HPDE6-E6E7 (cell line): ENCODE data around the gene DUSP1.
"Not testable (repeated sequence)": the region's sequence is repeated elsewhere in the genome, so short reads cannot be mapped to it uniquely, and the experiment has no call there.

Experiments used
- DNase-seq: peaks from one replicate; pipeline ENCODE4 v3.0.0; 2011; ENCODE audit warnings: missing footprints; ENCODE audit errors: extremely low spot score

Gene DUSP1

DNA sequence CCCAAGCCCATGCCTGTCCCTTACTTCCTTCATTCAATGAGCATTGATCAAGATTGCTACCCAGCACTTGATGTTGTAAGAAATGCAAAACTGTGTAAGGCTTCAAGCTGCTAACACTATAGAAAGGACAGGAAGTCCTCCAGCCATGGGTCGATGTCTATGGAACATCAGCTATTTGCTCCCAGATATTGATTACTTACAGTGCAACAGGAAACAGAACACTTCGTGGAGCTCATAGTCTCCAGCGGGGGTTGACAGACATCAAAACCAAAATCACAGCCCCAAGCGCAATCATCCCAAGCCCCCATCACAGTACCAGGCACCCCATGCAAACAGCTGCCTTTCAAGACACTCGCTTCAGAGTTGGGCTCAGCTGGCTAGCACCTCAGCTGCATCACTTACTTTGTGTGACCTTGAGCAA is 26.8 kb upstream of the DUSP1 start:
- no peak for DNase-seq

DNA sequence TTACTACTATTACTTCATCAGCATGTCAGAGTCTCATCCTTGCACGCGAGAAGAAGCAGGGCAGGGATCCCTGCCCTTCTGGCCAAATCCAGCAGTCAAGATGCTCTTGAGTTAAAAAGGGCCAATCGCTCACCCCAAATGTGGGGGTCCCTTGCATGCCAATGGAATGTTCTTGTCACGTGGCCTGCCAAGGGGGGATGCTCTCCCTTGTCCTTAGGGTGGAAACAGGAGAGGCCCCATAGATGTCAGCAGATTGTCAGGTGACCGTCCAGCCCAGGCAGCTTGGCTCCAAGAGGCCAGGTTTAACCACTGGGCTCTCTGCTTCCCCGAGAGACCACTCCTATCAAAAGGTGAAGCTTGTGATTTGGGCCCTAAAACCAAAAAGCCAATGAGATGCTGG is 25.3 kb upstream of the DUSP1 start:
- DNase-seq = no peak

- DNase-seq = no peak
Observed at GRCh38 chr5:172795318-172795977, 24.5 kb upstream of the DUSP1 start.

DNA sequence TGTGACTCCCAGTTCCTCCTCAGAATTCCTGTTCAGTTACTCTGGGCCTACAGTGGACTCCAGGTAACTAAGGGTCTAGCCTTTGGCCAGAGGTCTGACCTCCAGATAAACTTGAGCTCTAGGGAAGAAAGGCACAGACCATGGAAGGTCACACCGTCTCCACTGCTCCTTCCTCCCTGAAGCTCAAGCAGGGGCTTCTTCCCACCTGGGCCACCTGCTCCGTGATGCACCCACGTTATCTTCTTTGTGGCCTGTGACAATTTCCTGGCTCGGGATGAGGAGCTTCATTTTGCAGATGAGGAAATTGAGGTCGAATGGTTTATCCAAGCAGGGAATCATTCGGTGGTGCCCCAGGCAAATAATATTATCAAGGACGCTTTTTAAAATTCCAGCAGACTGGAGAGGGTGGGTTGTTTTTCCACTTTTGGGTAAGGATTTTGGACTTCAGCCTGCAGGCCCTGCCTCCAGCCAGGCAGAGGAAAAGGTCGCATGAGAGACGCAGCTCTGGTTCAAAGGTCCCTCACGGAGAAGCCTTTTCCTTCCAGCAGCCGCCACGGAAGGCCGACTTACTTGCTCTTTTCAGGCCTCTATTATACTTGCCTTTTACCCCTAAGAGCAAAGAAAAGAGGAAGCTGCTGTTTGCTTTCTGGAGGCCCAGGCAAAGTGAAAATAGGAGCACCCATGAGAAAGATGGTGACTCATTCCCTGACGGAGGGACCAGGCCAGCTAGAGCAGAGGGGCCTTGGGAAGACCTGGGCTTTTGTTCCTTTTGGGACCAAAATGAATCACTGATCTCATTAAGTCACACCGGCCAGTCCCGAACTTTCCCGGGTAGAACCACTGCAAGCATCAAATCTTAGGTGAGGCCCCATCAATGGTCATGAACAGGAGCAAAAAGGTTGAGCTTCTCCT is 22.8 kb upstream of the DUSP1 start:
- no peak for DNase-seq

DNA sequence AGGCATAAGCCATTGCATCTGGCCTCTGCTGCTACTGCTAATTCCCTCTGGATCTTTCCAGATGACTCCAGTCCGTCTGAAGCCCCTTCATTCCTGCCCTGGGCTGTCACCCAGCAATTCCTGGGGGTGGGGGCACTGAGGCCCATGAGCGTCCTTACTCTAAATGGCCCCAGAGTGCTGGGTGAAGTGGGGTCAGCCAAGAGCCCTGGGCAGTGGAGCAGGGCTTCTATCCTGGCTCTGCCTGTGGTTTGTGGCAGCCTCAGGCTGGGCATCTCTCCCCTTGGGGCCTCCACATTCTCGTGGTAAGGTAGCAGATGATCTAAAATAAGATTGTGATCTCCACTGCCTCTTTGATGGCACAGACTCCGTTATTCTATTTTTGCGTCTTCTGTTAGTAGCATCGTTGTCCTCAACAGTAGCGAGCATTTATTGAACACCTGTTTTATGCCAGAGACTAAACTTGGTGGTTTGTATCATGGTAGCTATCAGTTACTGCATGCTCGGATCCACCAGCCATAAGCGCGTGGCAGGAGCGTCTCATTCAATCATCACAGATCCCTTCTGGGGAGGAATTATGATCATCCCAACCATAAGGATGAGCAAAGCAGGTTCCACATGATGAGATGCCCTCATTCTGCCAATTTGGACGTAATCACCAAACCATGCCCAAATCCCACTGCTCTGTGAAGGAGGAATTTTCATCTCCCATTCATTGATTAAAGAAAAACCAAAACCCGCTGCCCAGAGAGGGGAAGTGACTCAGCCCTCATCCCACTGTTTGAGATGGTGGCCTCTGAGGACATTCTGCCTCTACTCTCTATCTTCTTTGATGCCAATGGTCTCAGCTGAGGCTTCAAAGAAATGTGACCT is 21.9 kb upstream of the DUSP1 start:
- DNase-seq = no peak

GRCh38 chr5:172791726-172792445 is 20.9 kb upstream of the DUSP1 start:
- no peak for DNase-seq

- no peak for DNase-seq
Observed at GRCh38 chr5:172791286-172791685, 20.3 kb upstream of the DUSP1 start.

- DNase-seq = no peak
Observed at GRCh38 chr5:172790496-172790889, 19.5 kb upstream of the DUSP1 start.

DNA sequence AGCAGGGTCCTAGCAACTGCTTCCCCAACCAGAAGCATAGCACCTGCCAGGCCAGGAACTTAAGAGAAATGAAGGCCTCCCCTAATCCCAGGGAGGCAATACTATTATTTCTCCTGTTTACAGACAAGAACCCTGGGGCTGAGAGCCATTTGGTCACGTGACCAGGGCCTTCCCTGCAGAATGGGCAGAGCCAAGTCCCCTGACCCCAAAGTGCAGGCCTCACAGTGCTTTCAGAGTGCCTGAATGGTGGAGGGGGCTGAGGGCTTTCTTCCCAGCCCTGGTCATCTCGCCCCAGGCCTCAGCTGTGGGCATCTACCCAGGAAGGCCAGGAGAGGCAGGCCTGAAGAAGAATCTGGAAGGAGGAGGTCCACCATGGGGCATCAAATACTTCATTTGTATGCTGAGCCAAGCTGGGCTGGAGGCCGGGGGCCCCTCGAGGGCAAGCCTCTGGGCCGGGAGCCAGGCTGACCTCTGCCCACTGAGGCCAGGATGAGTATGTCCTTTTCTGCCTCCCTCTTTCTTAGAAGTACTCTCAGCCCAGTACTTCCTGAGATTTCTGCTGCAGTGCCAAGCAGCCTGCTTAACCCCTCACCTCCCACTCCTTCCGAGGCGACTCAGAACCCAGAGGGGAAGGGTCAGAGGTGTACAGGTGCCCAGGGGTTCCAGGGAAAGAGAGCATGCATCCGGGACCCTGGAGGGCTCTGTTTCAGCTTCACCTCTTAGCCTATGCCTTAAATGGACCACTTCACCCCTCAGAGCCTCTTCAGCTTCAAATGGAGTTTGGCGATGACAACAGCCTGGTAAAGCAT is 18.9 kb upstream of the DUSP1 start:
- no peak for DNase-seq

GRCh38 chr5:172788771-172789686 is 18.0 kb upstream of the DUSP1 start:
- no peak for DNase-seq

GRCh38 chr5:172787538-172787937 is 16.5 kb upstream of the DUSP1 start:
- DNase-seq = not testable (repeated sequence)

DNA sequence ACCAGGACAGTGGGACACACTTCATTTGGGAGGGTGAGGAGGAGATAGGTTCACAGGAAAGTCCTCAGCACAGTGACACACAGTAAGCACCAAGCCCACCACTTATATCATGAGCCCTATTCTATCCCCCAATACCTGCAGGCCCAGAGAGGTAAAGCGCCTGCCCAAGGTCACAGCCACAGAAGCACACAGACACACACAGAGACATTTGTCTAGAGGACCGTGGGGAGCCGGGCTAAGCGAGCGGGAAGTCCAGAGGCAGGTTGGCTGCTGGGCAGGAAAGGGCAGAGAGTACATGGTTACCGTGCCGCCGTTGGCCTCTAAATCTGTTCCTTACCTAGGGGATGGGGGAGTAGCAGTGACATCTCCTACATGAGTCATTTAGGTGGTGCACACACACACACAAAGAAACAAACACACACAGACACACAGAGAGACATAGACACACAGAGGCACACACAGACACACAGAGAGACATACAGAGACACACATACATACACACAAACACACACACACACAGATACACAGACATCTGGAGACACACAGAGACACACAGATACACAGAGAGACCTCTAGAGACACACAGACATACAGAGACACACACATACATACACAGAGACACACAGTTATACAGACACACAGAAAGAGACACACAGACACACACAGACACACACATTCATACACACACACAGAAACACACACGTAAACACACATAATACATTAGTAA is 15.9 kb upstream of the DUSP1 start:
- DNase-seq = no peak

DNA sequence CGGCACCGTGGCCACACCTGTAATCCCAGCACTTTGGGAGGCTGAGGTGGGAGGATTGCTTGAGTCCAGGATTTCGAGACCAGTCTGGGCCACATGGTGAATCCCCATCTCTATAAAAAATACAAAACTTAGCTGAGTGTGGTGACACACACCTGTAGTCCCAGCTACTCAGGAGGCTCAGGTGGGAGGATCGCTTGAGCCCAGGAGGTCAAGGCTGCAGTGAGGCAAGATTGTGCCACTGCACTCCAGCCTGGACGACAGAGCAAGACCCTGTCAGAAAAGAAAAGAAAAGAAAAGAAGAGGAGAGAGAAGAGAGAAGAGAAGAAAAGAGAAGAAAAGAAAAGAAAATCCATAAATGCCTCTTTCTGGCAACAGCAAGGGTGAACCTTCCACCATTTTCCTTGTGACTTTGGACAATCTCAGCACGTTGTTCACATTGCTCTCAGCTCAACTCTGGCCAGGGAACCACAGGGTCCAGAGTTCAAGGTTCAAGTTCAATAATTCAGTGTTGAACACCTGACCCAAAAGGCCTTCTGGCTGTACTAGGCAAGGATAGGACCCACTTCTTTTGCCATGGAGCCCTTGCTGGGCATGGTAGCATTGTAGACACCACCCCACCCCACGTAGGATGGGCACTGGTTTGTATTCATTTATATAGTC is 14.6 kb upstream of the DUSP1 start:
- DNase-seq = no peak

DNA sequence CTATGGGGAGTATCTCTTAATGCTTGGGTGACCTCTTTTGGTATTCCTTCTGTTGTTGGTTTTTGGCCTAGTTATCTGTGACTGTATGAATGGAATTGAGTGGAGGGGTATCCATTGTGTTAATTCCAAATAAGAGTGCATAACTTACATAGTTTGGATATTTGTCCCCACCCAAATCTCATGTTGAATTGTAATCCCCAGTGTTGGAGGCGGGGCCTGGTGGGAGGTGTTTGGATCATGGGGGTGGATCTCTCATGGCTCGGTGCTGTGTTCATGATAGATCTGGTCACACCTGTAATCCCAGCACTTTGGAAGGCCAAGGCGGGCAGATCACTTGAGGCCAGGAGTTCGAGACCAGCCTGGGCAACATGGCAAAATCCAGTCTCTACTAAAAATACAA is 13.2 kb upstream of the DUSP1 start:
- not testable (repeated sequence) for DNase-seq

GRCh38 chr5:172783319-172783718 is 12.3 kb upstream of the DUSP1 start:
- DNase-seq = not testable (repeated sequence)

DNA sequence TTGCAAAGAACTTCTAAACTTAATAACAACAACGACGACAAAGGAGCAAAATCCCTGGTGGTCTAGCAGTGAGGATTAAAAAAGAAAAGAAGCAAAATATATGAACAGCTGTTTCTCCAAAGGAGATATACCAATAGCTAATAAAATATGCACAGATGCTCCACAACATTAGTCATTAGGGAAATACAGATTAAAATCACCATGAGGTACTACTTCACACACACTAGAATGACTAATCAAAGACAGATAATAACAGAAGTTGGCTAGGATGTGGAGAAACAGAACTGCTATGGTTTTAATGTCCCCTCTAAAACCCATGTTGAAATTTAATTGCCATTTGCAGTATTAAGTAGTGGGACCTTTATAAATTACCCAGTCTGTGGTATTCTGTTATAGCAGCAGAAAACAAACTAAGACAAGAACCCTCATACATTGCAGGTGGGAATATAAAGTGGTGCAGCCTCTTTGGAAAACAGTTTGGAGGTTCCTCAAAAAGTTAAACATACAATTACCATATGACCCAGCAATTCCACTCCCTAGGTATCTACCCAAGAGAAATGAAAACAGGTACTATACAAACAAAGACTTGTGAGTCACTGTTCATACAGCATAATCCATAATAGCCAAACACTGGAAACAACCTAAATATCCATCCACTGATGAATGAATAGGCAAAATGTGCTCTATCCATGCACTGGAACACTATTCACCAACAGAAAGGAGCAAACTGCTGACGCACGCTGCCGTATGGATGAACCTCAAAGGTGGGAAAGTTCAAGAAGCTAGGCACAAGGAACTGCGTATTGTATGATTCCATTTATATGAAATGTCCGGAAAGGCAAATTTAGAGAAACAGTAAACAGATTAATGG is 11.4 kb upstream of the DUSP1 start:
- no peak for DNase-seq

DNA sequence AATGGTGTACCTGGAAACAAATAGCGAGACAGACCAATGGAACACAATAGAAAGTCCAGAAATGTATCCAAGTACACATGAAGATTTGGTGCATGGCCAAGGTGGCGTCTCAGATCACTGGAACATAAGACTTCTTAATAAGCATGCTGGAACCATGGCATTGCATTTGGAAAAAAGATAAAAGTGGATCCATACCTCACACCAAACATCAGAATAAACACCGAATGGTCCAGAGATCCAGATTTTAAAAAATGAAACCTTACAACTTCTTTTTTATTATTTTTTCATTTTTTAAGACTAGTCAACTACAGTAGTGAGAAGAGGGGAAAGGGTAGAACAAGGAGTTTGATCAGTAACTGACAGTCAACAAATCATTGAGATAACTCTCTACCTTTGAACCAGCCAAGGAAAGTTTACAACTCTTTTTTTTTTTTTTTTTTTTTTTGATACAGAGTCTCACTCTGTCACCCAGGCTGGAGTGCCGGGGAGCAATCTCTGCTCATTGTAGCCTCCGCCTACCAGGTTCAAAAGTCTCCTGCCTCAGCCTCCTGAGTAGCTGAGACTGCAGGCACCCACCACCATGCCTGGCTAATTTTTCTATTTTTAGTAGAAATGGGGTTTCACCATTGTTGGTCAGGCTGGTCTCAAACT is 8.8 kb upstream of the DUSP1 start:
- no peak for DNase-seq
